ENCODE data around the gene CBLIF. TPM values are rescaled to one million over a fixed set of nuclear protein-coding genes. Genes with fewer than 3 reads are reported as not detected.

CBLIF gene
- polyA plus RNA-seq, 1 donor (not counting 4 experiments of a cell fraction or from before 2014, with no cell fraction given) = not detected

GRCh38 chr11:59800390-59801025 lies 44.8 kb downstream of the CBLIF start:
- Histone ChIP-seq H3K79me2 (ENCODE audit: control insufficient read depth, insufficient read depth, low read length) (no peaks in the 10 kb centered on the region), H3K27ac (ENCODE audit: control insufficient read depth, insufficient read depth, low read length) (no peak overlapping the region), H2AFZ (ENCODE audit: control insufficient read depth, low read length) (no peak overlapping the region), H3K36me3 (ENCODE audit: control insufficient read depth in 2 of 2, extremely low read depth in 1 of 2, insufficient read depth in 2 of 2, low read length in 2 of 2) (peaks cover 15 to 27% of the 10 kb centered on the region in 2 experiments), H3K9me3 (ENCODE audit: control insufficient read depth, low read depth, low read length) (no peaks in the 10 kb centered on the region), H3K4me2 (ENCODE audit: control insufficient read depth, extremely low read depth, insufficient read depth, low read depth, low read length) (no peak overlapping the region), H3K9ac (ENCODE audit: control insufficient read depth, extremely low read depth, insufficient read depth, low read length) (no peak overlapping the region), H3K4me3 (ENCODE audit: control insufficient read depth in 2 of 3, extremely low read depth in 1 of 3, insufficient read depth in 2 of 3, low read depth in 1 of 3, low read length in 3 of 3) (no peak overlapping the region), H3K4me1 (ENCODE audit: control insufficient read depth, extremely low read depth, insufficient read depth, low read length) (peaks cover 4% of the 10 kb centered on the region), H4K20me1 (ENCODE audit: control insufficient read depth, extremely low read depth, insufficient read depth, low read length) (no peaks in the 10 kb centered on the region), H3K27me3 (ENCODE audit: control insufficient read depth, extremely low read depth, insufficient read depth, low read length) (no peaks in the 10 kb centered on the region), H3K9me1 (ENCODE audit: control insufficient read depth, extremely low read depth, insufficient read depth, low read length) (no peaks in the 10 kb centered on the region)
- dilution Hi-C loops (cut with MboI; ENCODE audit: extremely low pct_ligation_motif_present, low sequenced_read_pairs) = no loop called here
- FAIRE-seq (no peak), DNase-seq (ENCODE audit: low read depth, low spot score) (no peak)
- no peak for TF ChIP-seq EZH2 (IDR thresholded peaks at IDR 0.05; ENCODE audit: low read length)
- no peak for TF ChIP-seq CTCF (optimal IDR thresholded peaks at IDR 0.05 in 1 of 3, IDR thresholded peaks at IDR 0.05 in 1 of 3, conservative IDR thresholded peaks at IDR 0.05 in 1 of 3; ENCODE audit: extremely low read depth in 1 of 3, insufficient read depth in 2 of 3, low read length in 3 of 3)

GRCh38 chr11:59794417-59794816 lies 50.9 kb downstream of the CBLIF start:
- Histone ChIP-seq H3K9ac (ENCODE audit: control insufficient read depth, extremely low read depth, insufficient read depth, low read length) (no peak overlapping the region), H3K36me3 (ENCODE audit: control insufficient read depth in 2 of 2, extremely low read depth in 1 of 2, insufficient read depth in 2 of 2, low read length in 2 of 2) (peaks cover 45 to 50% of the 10 kb centered on the region in 2 experiments), H3K4me3 (ENCODE audit: control insufficient read depth in 2 of 3, extremely low read depth in 1 of 3, insufficient read depth in 2 of 3, low read depth in 1 of 3, low read length in 3 of 3) (no peak overlapping the region), H3K27ac (ENCODE audit: control insufficient read depth, insufficient read depth, low read length) (no peak overlapping the region), H3K4me2 (ENCODE audit: control insufficient read depth, extremely low read depth, insufficient read depth, low read depth, low read length) (no peak overlapping the region), H3K4me1 (ENCODE audit: control insufficient read depth, extremely low read depth, insufficient read depth, low read length) (no peaks in the 10 kb centered on the region), H4K20me1 (ENCODE audit: control insufficient read depth, extremely low read depth, insufficient read depth, low read length) (no peaks in the 10 kb centered on the region), H3K9me3 (ENCODE audit: control insufficient read depth, low read depth, low read length) (no peaks in the 10 kb centered on the region), H3K9me1 (ENCODE audit: control insufficient read depth, extremely low read depth, insufficient read depth, low read length) (no peaks in the 10 kb centered on the region), H3K27me3 (ENCODE audit: control insufficient read depth, extremely low read depth, insufficient read depth, low read length) (no peaks in the 10 kb centered on the region), H3K79me2 (ENCODE audit: control insufficient read depth, insufficient read depth, low read length) (no peaks in the 10 kb centered on the region), H2AFZ (ENCODE audit: control insufficient read depth, low read length) (no peak overlapping the region)
- dilution Hi-C loops (cut with MboI; ENCODE audit: extremely low pct_ligation_motif_present, low sequenced_read_pairs) = no loop called here
- DNase-seq (ENCODE audit: low read depth, low spot score) = no peak
- TF ChIP-seq CTCF (optimal IDR thresholded peaks at IDR 0.05 in 1 of 3, IDR thresholded peaks at IDR 0.05 in 1 of 3, conservative IDR thresholded peaks at IDR 0.05 in 1 of 3; ENCODE audit: extremely low read depth in 1 of 3, insufficient read depth in 2 of 3, low read length in 3 of 3) = no peak
- no peak for TF ChIP-seq EZH2 (IDR thresholded peaks at IDR 0.05; ENCODE audit: low read length)
- no peak for FAIRE-seq

Data from keratinocyte (primary cell).